BE2C (cell line): ENCODE results near the gene CBFA2T3.
"Not testable (repeated sequence)": the region's sequence is repeated elsewhere in the genome, so short reads cannot be mapped to it uniquely, and the experiment has no call there.

ENCODE experiments used
- DNase-seq: peaks from one replicate; pipeline ENCODE4 v3.0.0-alpha.2; 2020
- H3K27me3 ChIP-seq: fragments of 250-450 bp; sonication (Bioruptor Pico); 2 replicates; pipeline ENCODE4 v1.5.1; 2020; ENCODE audit warnings: mild to moderate bottlenecking
- H3K36me3 ChIP-seq: fragments of 250-450 bp; sonication (Bioruptor Pico); 2 replicates; pipeline ENCODE4 v1.5.1; 2020; ENCODE audit warnings: mild to moderate bottlenecking
- H3K4me1 ChIP-seq: fragments of 250-450 bp; sonication (Bioruptor Pico); 2 replicates; pipeline ENCODE4 v1.5.1; 2020
- H3K4me3 ChIP-seq: 2 replicates; pipeline ENCODE4 v1.5.1; 2011; ENCODE audit warnings: low read depth, low read length
- H3K9me3 ChIP-seq: fragments of 250-450 bp; sonication (Bioruptor Pico); 2 replicates; pipeline ENCODE4 v1.5.1; 2020
- TF ChIP-seq, protein P1 (sequence below): IDR thresholded peaks from 2 replicates; pipeline ENCODE4 v1.5.1; 2012; ENCODE audit warnings: mild to moderate bottlenecking, low read depth, low read length

The CBFA2T3 gene

DNA sequence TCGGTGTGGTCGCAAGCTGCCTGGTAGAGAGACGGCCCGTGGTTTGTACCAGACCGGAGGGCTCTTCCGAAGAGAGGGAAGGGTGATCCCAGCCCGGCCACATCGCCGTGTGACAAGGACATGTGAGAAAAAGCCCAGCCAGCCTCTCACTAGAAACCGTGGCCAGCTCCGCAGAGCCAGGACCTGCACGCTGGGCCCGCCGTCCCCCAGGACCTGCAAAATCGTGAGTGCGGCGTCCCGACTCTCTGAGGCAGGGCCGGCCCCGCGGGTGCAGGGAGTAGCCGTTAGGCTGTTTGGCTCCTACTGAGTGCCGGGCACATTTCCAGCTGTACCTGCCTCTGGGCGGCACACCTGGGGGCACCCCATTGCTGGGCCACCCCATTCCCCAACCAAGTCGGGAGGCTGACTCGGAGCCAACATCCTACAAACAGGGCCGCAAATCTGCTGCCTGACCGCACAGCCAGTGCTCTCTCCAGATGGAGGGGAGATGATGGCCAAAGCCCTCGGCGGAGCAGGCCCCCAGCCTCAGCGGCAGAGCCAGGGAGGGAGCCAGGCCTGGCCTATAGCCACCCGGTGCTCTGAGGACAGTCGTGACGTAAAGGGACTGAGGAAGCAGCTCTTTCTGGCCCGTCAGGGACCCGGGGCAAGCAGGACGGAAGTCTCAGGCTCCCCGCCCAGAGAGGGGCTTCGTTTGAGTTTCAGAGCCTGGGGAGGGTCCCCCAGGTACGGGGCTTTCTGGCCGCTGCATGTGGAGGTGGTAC, 76.9 kb downstream of the CBFA2T3 start:
- TF ChIP-seq, protein P1, sequence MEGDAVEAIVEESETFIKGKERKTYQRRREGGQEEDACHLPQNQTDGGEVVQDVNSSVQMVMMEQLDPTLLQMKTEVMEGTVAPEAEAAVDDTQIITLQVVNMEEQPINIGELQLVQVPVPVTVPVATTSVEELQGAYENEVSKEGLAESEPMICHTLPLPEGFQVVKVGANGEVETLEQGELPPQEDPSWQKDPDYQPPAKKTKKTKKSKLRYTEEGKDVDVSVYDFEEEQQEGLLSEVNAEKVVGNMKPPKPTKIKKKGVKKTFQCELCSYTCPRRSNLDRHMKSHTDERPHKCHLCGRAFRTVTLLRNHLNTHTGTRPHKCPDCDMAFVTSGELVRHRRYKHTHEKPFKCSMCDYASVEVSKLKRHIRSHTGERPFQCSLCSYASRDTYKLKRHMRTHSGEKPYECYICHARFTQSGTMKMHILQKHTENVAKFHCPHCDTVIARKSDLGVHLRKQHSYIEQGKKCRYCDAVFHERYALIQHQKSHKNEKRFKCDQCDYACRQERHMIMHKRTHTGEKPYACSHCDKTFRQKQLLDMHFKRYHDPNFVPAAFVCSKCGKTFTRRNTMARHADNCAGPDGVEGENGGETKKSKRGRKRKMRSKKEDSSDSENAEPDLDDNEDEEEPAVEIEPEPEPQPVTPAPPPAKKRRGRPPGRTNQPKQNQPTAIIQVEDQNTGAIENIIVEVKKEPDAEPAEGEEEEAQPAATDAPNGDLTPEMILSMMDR: no peak
- DNase-seq: no peak
- H3K36me3 ChIP-seq: no peaks in the 10 kb centered on the region
- H3K27me3 ChIP-seq: peaks cover 32% of the 10 kb centered on the region
- no peaks in the 10 kb centered on the region for H3K4me1 ChIP-seq
- no peak overlapping the region for H3K4me3 ChIP-seq
- no peaks in the 10 kb centered on the region for H3K9me3 ChIP-seq

GRCh38 chr16:88897696-88898425, 79.1 kb downstream of the CBFA2T3 start:
- Histone ChIP-seq H3K9me3 (no peaks in the 10 kb centered on the region), H3K27me3 (peaks cover 33% of the 10 kb centered on the region), H3K4me3 (no peak overlapping the region), H3K4me1 (no peaks in the 10 kb centered on the region), H3K36me3 (no peaks in the 10 kb centered on the region)
- DNase-seq: no peak
- TF ChIP-seq, protein P1: no peak

GRCh38 chr16:88896238-88897070, 80.6 kb downstream of the CBFA2T3 start:
- Histone ChIP-seq H3K9me3 (no peaks in the 10 kb centered on the region), H3K4me3 (no peak overlapping the region), H3K27me3 (peaks cover 45% of the 10 kb centered on the region), H3K36me3 (no peaks in the 10 kb centered on the region), H3K4me1 (no peaks in the 10 kb centered on the region)
- no peak for DNase-seq
- TF ChIP-seq, protein P1: no peak

DNA sequence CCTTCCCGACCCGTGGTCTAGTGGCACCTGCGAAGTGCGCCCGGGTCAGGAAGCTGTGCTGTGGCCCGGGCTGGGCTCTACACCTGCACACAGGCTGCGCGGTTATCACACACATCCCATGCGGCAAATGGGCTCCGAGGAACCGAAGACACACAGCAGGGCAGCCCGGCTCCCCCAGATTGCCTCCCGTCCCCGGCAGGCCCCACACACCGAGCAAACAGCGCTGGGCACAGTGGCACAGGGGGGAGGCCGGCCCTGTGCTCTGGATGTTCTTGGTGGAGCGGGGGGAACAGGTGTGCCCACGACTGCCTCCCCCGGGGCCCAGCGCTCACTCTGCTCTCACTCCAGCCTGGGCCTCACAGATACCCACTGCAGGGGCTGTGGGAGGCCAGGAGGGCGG, 81.7 kb downstream of the CBFA2T3 start:
- H3K4me3 ChIP-seq: no peak overlapping the region
- no peaks in the 10 kb centered on the region for H3K4me1 ChIP-seq
- H3K9me3 ChIP-seq: no peaks in the 10 kb centered on the region; the same call in 1 of the 2 replicates
- TF ChIP-seq, protein P1: no peak
- no peak for DNase-seq
- peaks cover 49% of the 10 kb centered on the region for H3K27me3 ChIP-seq
- no peaks in the 10 kb centered on the region for H3K36me3 ChIP-seq

GRCh38 chr16:88894681-88895300, 82.2 kb downstream of the CBFA2T3 start:
- H3K36me3 ChIP-seq: no peaks in the 10 kb centered on the region
- H3K4me1 ChIP-seq: no peaks in the 10 kb centered on the region
- no peak overlapping the region for H3K4me3 ChIP-seq
- H3K27me3 ChIP-seq: peaks cover 45% of the 10 kb centered on the region
- TF ChIP-seq, protein P1: no peak
- DNase-seq: no peak
- H3K9me3 ChIP-seq: no peaks in the 10 kb centered on the region; the same call in 1 of the 2 replicates

DNA sequence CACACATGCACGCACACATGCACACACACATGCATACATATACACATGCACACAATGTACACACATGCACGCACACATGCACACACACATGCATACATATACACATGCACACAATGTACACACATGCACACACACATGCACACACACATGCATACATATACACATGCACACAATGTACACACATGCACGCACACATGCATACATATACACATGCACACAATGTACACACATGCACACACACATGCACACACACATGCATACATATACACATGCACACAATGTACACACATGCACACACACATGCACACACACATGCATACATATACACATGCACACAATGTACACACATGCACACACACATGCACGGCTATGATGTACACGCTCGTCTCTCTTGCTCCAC, 82.7 kb downstream of the CBFA2T3 start:
- not testable (repeated sequence) for H3K9me3 ChIP-seq, H3K4me1 ChIP-seq, DNase-seq, H3K36me3 ChIP-seq, H3K4me3 ChIP-seq
- peaks cover 40% of the 10 kb centered on the region for H3K27me3 ChIP-seq
